Measurements from ENCODE around the gene MAP2K1. TPM values are rescaled to one million over a fixed set of nuclear protein-coding genes. Genes with fewer than 3 reads are reported as not detected.

Gene MAP2K1
- total RNA-seq, 2 donors from 2014 or later = 73.7 to 81.2 TPM

DNA sequence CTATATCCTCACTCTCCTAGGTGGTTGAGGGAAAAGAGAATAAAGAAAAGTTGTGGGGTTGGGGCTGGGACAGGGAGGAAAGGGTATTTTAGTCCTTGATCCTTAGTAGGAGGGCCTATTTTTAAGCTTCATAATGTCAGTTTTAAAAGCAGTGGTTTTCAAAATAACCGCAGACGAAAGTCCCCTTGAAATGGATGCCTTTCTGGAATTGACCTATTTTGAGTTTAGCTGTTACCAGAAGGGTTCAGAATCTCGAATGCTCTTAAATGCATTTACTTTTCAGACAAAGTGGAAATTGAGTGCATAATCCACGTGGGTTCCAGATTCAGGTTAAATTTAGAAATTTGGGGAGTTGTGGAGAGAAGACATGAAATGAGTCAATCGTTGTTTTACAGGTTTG lies 16.6 kb downstream of the MAP2K1 start:
- Mint-ChIP-seq H3K27ac (peak overlapping the region; percentile 81), H3K4me3 (no peak overlapping the region), H3K9me3 (no peaks in the 10 kb centered on the region), H3K27me3 (ENCODE audit: insufficient read depth) (no peaks in the 10 kb centered on the region), H3K4me1 (peaks cover 38% of the 10 kb centered on the region), H3K36me3 (ENCODE audit: low read depth) (peaks cover 9% of the 10 kb centered on the region)
- H3K27ac ChIP-seq (ENCODE audit: low read depth, low read length) = no peak overlapping the region
- H3K36me3 ChIP-seq (ENCODE audit: control insufficient read depth, insufficient read depth, low read length) = peaks cover 26% of the 10 kb centered on the region
- peak overlapping the region; percentile 56 for H3K4me3 ChIP-seq (ENCODE audit: low read length)
- H3K9me3 ChIP-seq (ENCODE audit: control insufficient read depth, low read length) = no peaks in the 10 kb centered on the region
- WGBS, 2 experiments (ENCODE audit: insufficient coverage in 1 of 2, insufficient read length in 1 of 2) = 89 to 96% methylated on average over 4 to 5 of the region's 5 CpGs
- DNase-seq = peak; percentile 29
- H3K27me3 ChIP-seq (ENCODE audit: control insufficient read depth, insufficient read depth, low read length, poor library complexity, severe bottlenecking) = no peaks in the 10 kb centered on the region
- peaks cover 22% of the 10 kb centered on the region for H3K4me1 ChIP-seq (ENCODE audit: control insufficient read depth, insufficient read depth, low read length)
- TF ChIP-seq, protein P1, sequence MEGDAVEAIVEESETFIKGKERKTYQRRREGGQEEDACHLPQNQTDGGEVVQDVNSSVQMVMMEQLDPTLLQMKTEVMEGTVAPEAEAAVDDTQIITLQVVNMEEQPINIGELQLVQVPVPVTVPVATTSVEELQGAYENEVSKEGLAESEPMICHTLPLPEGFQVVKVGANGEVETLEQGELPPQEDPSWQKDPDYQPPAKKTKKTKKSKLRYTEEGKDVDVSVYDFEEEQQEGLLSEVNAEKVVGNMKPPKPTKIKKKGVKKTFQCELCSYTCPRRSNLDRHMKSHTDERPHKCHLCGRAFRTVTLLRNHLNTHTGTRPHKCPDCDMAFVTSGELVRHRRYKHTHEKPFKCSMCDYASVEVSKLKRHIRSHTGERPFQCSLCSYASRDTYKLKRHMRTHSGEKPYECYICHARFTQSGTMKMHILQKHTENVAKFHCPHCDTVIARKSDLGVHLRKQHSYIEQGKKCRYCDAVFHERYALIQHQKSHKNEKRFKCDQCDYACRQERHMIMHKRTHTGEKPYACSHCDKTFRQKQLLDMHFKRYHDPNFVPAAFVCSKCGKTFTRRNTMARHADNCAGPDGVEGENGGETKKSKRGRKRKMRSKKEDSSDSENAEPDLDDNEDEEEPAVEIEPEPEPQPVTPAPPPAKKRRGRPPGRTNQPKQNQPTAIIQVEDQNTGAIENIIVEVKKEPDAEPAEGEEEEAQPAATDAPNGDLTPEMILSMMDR (conservative IDR thresholded peaks at IDR 0.05) = no peak
- no peak overlapping the region for H3K9ac ChIP-seq (ENCODE audit: extremely low read depth, low read length, poor library complexity, severe bottlenecking)

DNA sequence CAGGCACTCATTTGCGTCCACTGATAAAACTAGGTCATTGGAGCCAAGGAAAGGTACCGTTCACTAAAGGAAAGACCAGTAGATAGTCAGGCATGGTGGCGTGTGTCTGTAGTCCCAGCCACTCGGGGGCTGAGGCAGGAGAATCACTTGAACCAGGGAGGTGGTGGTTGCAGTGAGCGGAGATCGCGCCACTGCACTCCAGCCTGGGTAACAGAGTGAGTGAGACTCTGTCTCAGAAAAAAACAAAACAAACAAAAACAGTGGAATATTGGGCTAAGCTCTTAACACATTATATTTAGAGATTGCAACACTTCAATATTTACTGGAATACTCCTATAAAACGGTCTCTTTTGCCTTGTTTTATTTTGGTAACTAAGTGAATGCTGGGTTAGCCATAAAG lies 17.4 kb downstream of the MAP2K1 start:
- Histone ChIP-seq H3K9me3 (ENCODE audit: control insufficient read depth, low read length) (no peaks in the 10 kb centered on the region), H3K4me3 (ENCODE audit: low read length) (peak overlapping the region; percentile 15), H3K27ac (ENCODE audit: low read depth, low read length) (no peak overlapping the region), H3K9ac (ENCODE audit: extremely low read depth, low read length, poor library complexity, severe bottlenecking) (no peak overlapping the region), H3K36me3 (ENCODE audit: control insufficient read depth, insufficient read depth, low read length) (peaks cover 28% of the 10 kb centered on the region), H3K4me1 (ENCODE audit: control insufficient read depth, insufficient read depth, low read length) (peaks cover 25% of the 10 kb centered on the region), H3K27me3 (ENCODE audit: control insufficient read depth, insufficient read depth, low read length, poor library complexity, severe bottlenecking) (no peaks in the 10 kb centered on the region)
- Mint-ChIP-seq H3K4me1 (peaks cover 46% of the 10 kb centered on the region), H3K4me3 (no peak overlapping the region), H3K27me3 (ENCODE audit: insufficient read depth) (no peaks in the 10 kb centered on the region), H3K36me3 (ENCODE audit: low read depth) (peaks cover 7% of the 10 kb centered on the region), H3K9me3 (no peaks in the 10 kb centered on the region), H3K27ac (peak overlapping the region; percentile 93)
- TF ChIP-seq, protein P1 (conservative IDR thresholded peaks at IDR 0.05) = no peak
- WGBS, 2 experiments (ENCODE audit: insufficient coverage in 1 of 2, insufficient read length in 1 of 2) = 81 to 88% methylated on average over 4 to 8 of the region's 8 CpGs
- peak; percentile 47 for DNase-seq

DNA sequence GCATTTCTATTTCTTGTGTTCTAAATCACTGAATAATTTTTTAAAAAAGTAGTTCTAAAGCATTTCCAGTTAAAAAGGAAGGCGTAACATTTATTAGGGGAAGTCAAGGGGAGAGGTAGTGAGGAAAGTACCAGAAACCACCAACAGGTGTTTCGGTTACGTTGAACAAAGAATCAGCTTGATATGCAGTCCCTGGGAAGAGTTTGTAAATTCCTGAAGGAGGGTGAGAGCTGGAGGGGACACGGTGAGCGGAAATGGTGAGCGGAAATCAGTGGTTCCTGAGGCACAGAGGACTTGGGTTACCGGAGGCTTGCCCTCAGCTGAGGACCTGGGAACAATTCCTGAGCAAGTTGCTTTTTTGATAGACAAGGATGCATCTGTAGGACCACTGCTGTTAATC lies 17.8 kb downstream of the MAP2K1 start:
- no peak overlapping the region for H3K27ac ChIP-seq (ENCODE audit: low read depth, low read length)
- H3K4me1 Mint-ChIP-seq = peaks cover 50% of the 10 kb centered on the region
- DNase-seq = peak; percentile 84
- H3K9me3 Mint-ChIP-seq = no peaks in the 10 kb centered on the region
- 57 to 59% methylated on average over 7 of the region's 7 CpGs for WGBS, 2 experiments (ENCODE audit: insufficient coverage in 1 of 2, insufficient read length in 1 of 2)
- H3K4me3 Mint-ChIP-seq = no peak overlapping the region
- TF ChIP-seq, protein P1 (conservative IDR thresholded peaks at IDR 0.05) = peak; percentile 73
- no peaks in the 10 kb centered on the region for H3K27me3 ChIP-seq (ENCODE audit: control insufficient read depth, insufficient read depth, low read length, poor library complexity, severe bottlenecking)
- no peak overlapping the region for H3K9ac ChIP-seq (ENCODE audit: extremely low read depth, low read length, poor library complexity, severe bottlenecking)
- no peaks in the 10 kb centered on the region for H3K27me3 Mint-ChIP-seq (ENCODE audit: insufficient read depth)
- H3K9me3 ChIP-seq (ENCODE audit: control insufficient read depth, low read length) = no peaks in the 10 kb centered on the region
- H3K36me3 Mint-ChIP-seq (ENCODE audit: low read depth) = peaks cover 3% of the 10 kb centered on the region
- peaks cover 28% of the 10 kb centered on the region for H3K36me3 ChIP-seq (ENCODE audit: control insufficient read depth, insufficient read depth, low read length)
- H3K4me1 ChIP-seq (ENCODE audit: control insufficient read depth, insufficient read depth, low read length) = peaks cover 29% of the 10 kb centered on the region
- peak overlapping the region; percentile 15 for H3K4me3 ChIP-seq (ENCODE audit: low read length)
- peak overlapping the region; percentile 93 for H3K27ac Mint-ChIP-seq
